HL-60 (cell line): ENCODE results near the gene MACROD2.

Source experiments
- CTCF ChIP-seq: IDR thresholded peaks from one replicate; pipeline ENCODE4 v1.5.1; 2011; ENCODE audit warnings: low read length, control low read depth, inconsistent platforms; ENCODE audit not compliant: insufficient read depth
- POLR2AphosphoS5 ChIP-seq: IDR thresholded peaks from 2 replicates; pipeline ENCODE4 v1.6.1; 2012; ENCODE audit warnings: low read depth

- TF ChIP-seq CTCF (no peak), POLR2AphosphoS5 (no peak)
Measured at GRCh38 chr20:15812696-15813095, 1817.4 kb downstream of the MACROD2 start.
